ENCODE measurements around the gene MTHFS.
"Not testable (repeated sequence)": the region's sequence is repeated elsewhere in the genome, so short reads cannot be mapped to it uniquely, and the experiment has no call there.

MTHFS gene

GRCh38 chr15:79915776-79916501, 19.1 kb upstream of the MTHFS start:
- not testable (repeated sequence) for DNase-seq

- DNase-seq: no peak
Measured at GRCh38 chr15:79914728-79915127, 17.9 kb upstream of the MTHFS start.

- not testable (repeated sequence) for DNase-seq
Measured at GRCh38 chr15:79909556-79910335, 12.9 kb upstream of the MTHFS start.

GRCh38 chr15:79904271-79904670, 7.5 kb upstream of the MTHFS start:
- DNase-seq: no peak

- no peak for DNase-seq
Measured at GRCh38 chr15:79903626-79904025, 6.8 kb upstream of the MTHFS start.

GRCh38 chr15:79903144-79903543, 6.3 kb upstream of the MTHFS start:
- no peak for DNase-seq

GRCh38 chr15:79901958-79902357, 5.1 kb upstream of the MTHFS start:
- DNase-seq: no peak

GRCh38 chr15:79900818-79901378, 4.1 kb upstream of the MTHFS start:
- DNase-seq: not testable (repeated sequence)

- DNase-seq: no peak
Measured at GRCh38 chr15:79900087-79900486, 3.3 kb upstream of the MTHFS start.

- not testable (repeated sequence) for DNase-seq
Measured at GRCh38 chr15:79898786-79899185, 2.0 kb upstream of the MTHFS start.

- DNase-seq: no peak
Measured at GRCh38 chr15:79898369-79898768, 1.6 kb upstream of the MTHFS start.

GRCh38 chr15:79897701-79898113, 893 bp upstream of the MTHFS start:
- no peak for DNase-seq

GRCh38 chr15:79897380-79897678, 515 bp upstream of the MTHFS start:
- DNase-seq: no peak

- DNase-seq: no peak
Measured at GRCh38 chr15:79896131-79896633, 632 bp downstream of the MTHFS start.

- no peak for DNase-seq
Measured at GRCh38 chr15:79887054-79887930, 9.5 kb downstream of the MTHFS start.

GRCh38 chr15:79886124-79886523, 10.7 kb downstream of the MTHFS start:
- no peak for DNase-seq

- no peak for DNase-seq
Measured at GRCh38 chr15:79884204-79884596, 12.6 kb downstream of the MTHFS start.

GRCh38 chr15:79883579-79884203, 13.1 kb downstream of the MTHFS start:
- no peak for DNase-seq

GRCh38 chr15:79881668-79882067, 15.1 kb downstream of the MTHFS start:
- no peak for DNase-seq

GRCh38 chr15:79881254-79881653, 15.6 kb downstream of the MTHFS start:
- no peak for DNase-seq

- DNase-seq: no peak
Measured at GRCh38 chr15:79878078-79878705, 18.6 kb downstream of the MTHFS start.

GRCh38 chr15:79875213-79875612, 21.6 kb downstream of the MTHFS start:
- no peak for DNase-seq

Data from activated gamma-delta T cell (primary cell).